Ovary (tissue), 3 donors: ENCODE data around the gene DACT2.

Experiments
- CTCF ChIP-seq, 3 donors: fragments of 450-650 bp in 2 of 3; fragments of 200-600 bp in 1 of 3; IDR thresholded peaks; one replicate each; pipeline versions ENCODE4 v1.5.1 to v1.8.0; 2016 to 2022; ENCODE audit warnings: antibody characterized with exemption in 3 of 3, mild to moderate bottlenecking in 1 of 3
- EP300 ChIP-seq: sonication (generic); formaldehyde crosslinking; IDR thresholded peaks from one replicate; pipeline ENCODE4 v1.6.1; 2017; ENCODE audit warnings: antibody characterized with exemption
- POLR2A ChIP-seq: fragments of 450-650 bp; IDR thresholded peaks from one replicate; pipeline ENCODE4 v1.6.1; 2017; ENCODE audit warnings: antibody characterized with exemption, mild to moderate bottlenecking, moderate library complexity
- donor health status: DM: no; HTN: no; CAD: no.

GRCh38 chr6:168362276-168362990 lies 42.9 kb upstream of the DACT2 start:
- no peak for TF ChIP-seq POLR2A
- no peak for TF ChIP-seq CTCF (IDR thresholded peaks at IDR 0.05)
- TF ChIP-seq EP300, result no peak
